ENCODE results near the gene DUT.

The DUT gene

GRCh38 chr15:48361685-48362084 lies 30.5 kb downstream of the DUT start:
- ATAC-seq, result no peak
- TF ChIP-seq GLIS3 (CRISPR knock-in tag; IDR thresholded peaks at IDR 0.05) (no peak), ISL1 (CRISPR knock-in tag; IDR thresholded peaks at IDR 0.05) (no peak), OSR1 (CRISPR knock-in tag; IDR thresholded peaks at IDR 0.05) (no peak), CSRNP3 (CRISPR knock-in tag; IDR thresholded peaks at IDR 0.05) (no peak), ZFP3 (CRISPR knock-in tag; IDR thresholded peaks at IDR 0.05) (no peak), SNAI2 (CRISPR knock-in tag; IDR thresholded peaks at IDR 0.05) (no peak), TCF4 (CRISPR knock-in tag; IDR thresholded peaks at IDR 0.05; ENCODE audit: borderline replicate concordance) (no peak), TOX (CRISPR knock-in tag; IDR thresholded peaks at IDR 0.05; ENCODE audit: borderline replicate concordance) (no peak), ZFP30 (CRISPR knock-in tag; IDR thresholded peaks at IDR 0.05) (no peak), ARNTL (CRISPR knock-in tag; IDR thresholded peaks at IDR 0.05; ENCODE audit: borderline replicate concordance, low read depth) (no peak)
- TF ChIP-seq, protein P1, sequence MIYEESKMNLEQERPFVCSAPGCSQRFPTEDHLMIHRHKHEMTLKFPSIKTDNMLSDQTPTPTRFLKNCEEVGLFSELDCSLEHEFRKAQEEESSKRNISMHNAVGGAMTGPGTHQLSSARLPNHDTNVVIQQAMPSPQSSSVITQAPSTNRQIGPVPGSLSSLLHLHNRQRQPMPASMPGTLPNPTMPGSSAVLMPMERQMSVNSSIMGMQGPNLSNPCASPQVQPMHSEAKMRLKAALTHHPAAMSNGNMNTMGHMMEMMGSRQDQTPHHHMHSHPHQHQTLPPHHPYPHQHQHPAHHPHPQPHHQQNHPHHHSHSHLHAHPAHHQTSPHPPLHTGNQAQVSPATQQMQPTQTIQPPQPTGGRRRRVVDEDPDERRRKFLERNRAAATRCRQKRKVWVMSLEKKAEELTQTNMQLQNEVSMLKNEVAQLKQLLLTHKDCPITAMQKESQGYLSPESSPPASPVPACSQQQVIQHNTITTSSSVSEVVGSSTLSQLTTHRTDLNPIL (CRISPR knock-in tag; IDR thresholded peaks at IDR 0.05; ENCODE audit: low read depth), result no peak
- TF ChIP-seq, protein P2, sequence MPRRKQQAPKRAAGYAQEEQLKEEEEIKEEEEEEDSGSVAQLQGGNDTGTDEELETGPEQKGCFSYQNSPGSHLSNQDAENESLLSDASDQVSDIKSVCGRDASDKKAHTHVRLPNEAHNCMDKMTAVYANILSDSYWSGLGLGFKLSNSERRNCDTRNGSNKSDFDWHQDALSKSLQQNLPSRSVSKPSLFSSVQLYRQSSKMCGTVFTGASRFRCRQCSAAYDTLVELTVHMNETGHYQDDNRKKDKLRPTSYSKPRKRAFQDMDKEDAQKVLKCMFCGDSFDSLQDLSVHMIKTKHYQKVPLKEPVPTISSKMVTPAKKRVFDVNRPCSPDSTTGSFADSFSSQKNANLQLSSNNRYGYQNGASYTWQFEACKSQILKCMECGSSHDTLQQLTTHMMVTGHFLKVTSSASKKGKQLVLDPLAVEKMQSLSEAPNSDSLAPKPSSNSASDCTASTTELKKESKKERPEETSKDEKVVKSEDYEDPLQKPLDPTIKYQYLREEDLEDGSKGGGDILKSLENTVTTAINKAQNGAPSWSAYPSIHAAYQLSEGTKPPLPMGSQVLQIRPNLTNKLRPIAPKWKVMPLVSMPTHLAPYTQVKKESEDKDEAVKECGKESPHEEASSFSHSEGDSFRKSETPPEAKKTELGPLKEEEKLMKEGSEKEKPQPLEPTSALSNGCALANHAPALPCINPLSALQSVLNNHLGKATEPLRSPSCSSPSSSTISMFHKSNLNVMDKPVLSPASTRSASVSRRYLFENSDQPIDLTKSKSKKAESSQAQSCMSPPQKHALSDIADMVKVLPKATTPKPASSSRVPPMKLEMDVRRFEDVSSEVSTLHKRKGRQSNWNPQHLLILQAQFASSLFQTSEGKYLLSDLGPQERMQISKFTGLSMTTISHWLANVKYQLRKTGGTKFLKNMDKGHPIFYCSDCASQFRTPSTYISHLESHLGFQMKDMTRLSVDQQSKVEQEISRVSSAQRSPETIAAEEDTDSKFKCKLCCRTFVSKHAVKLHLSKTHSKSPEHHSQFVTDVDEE (CRISPR knock-in tag; IDR thresholded peaks at IDR 0.05), result no peak

DNA sequence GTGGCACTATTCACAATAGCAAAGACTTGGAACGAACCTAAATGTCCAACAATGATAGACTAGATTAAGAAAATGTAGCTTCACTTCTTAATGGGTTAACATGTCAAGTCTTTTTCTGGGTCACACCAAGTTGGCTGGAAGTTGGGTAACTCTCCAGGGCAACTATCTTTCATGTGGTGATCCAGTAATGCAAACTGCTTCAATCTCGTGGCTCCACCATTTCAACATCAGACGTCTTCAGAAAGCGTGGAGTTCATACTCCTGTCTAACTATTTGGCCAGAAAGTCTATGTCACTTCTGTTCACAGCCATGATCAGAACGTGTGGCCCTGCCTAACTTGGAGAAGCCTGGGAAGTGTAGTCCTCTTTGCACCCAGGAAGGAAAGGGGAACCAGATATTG lies 32.2 kb downstream of the DUT start:
- TF ChIP-seq ISL1 (CRISPR knock-in tag; IDR thresholded peaks at IDR 0.05), result no peak
- no peak for TF ChIP-seq RARB (CRISPR knock-in tag; IDR thresholded peaks at IDR 0.05)
- TF ChIP-seq, protein P3, sequence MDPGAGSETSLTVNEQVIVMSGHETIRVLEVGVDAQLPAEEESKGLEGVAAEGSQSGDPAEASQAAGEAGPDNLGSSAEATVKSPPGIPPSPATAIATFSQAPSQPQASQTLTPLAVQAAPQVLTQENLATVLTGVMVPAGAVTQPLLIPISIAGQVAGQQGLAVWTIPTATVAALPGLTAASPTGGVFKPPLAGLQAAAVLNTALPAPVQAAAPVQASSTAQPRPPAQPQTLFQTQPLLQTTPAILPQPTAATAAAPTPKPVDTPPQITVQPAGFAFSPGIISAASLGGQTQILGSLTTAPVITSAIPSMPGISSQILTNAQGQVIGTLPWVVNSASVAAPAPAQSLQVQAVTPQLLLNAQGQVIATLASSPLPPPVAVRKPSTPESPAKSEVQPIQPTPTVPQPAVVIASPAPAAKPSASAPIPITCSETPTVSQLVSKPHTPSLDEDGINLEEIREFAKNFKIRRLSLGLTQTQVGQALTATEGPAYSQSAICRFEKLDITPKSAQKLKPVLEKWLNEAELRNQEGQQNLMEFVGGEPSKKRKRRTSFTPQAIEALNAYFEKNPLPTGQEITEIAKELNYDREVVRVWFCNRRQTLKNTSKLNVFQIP (CRISPR knock-in tag; IDR thresholded peaks at IDR 0.05; ENCODE audit: borderline replicate concordance, low read depth), result no peak
- no peak for TF ChIP-seq GLIS3 (CRISPR knock-in tag; IDR thresholded peaks at IDR 0.05)
- TF ChIP-seq CSRNP3 (CRISPR knock-in tag; IDR thresholded peaks at IDR 0.05), result no peak
- TF ChIP-seq CSDC2 (CRISPR knock-in tag; IDR thresholded peaks at IDR 0.05), result no peak
- TF ChIP-seq BACH2 (CRISPR knock-in tag; IDR thresholded peaks at IDR 0.05; ENCODE audit: borderline replicate concordance), result no peak
- no peak for TF ChIP-seq TCF4 (CRISPR knock-in tag; IDR thresholded peaks at IDR 0.05; ENCODE audit: borderline replicate concordance)

GRCh38 chr15:48365575-48365974 lies 34.3 kb downstream of the DUT start:
- ATAC-seq, result no peak
- TF ChIP-seq SNAI2 (CRISPR knock-in tag; IDR thresholded peaks at IDR 0.05) (no peak), TCF4 (CRISPR knock-in tag; IDR thresholded peaks at IDR 0.05; ENCODE audit: borderline replicate concordance) (no peak), OSR1 (CRISPR knock-in tag; IDR thresholded peaks at IDR 0.05) (no peak), TOX (CRISPR knock-in tag; IDR thresholded peaks at IDR 0.05; ENCODE audit: borderline replicate concordance) (no peak), ZNF565 (CRISPR knock-in tag; conservative IDR thresholded peaks at IDR 0.05; ENCODE audit: low read depth) (no peak), ZNF8 (CRISPR knock-in tag; IDR thresholded peaks at IDR 0.05) (no peak), ZNF70 (CRISPR knock-in tag; IDR thresholded peaks at IDR 0.05) (no peak), PPARA (CRISPR knock-in tag; IDR thresholded peaks at IDR 0.05; ENCODE audit: borderline replicate concordance) (no peak), ARNTL (CRISPR knock-in tag; IDR thresholded peaks at IDR 0.05; ENCODE audit: borderline replicate concordance, low read depth) (no peak), CSRNP3 (CRISPR knock-in tag; IDR thresholded peaks at IDR 0.05) (no peak), ZC3H10 (CRISPR knock-in tag; IDR thresholded peaks at IDR 0.05) (no peak), ZFP30 (CRISPR knock-in tag; IDR thresholded peaks at IDR 0.05) (no peak), GLIS3 (CRISPR knock-in tag; IDR thresholded peaks at IDR 0.05) (no peak), CSDC2 (CRISPR knock-in tag; IDR thresholded peaks at IDR 0.05) (no peak)
- TF ChIP-seq, protein P2 (CRISPR knock-in tag; IDR thresholded peaks at IDR 0.05), result no peak
- TF ChIP-seq, protein P1 (CRISPR knock-in tag; IDR thresholded peaks at IDR 0.05; ENCODE audit: low read depth), result no peak

More for the DNA sequence above, 32.2 kb downstream of the DUT start:
- ATAC-seq, result no peak
